Bone marrow (tissue), 2 donors: Measurements from ENCODE around the gene NAAA.
"Not testable (repeated sequence)": the region's sequence is repeated elsewhere in the genome, so short reads cannot be mapped to it uniquely, and the experiment has no call there.

ENCODE experiments used
- DNase-seq, 2 donors: peaks; one replicate each; lab custom pipeline; 2025; lab: John Stamatoyannopoulos, UW

The NAAA gene

DNA sequence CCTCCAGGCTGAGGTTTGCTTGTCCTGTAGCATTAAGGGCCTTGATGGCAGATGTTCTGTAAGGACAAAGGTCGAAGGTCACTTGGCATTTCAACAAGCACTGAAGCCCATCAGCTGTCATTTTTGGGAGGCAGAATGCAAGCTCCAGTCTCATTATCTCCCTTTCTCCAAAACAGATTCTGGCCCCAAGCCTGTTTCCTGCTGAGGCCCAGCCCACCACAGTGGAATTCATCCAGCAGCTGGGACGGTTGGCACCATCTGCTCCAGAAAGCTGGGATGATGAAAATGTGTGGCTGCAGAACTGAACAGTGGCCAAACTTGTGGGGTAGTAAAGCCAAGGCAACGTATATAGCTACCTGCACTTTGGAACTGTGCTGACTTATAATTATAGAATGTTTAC lies 20.9 kb downstream of the NAAA start:
- no peak for DNase-seq

GRCh38 chr4:75916091-75916661 lies 24.6 kb downstream of the NAAA start:
- DNase-seq = peak in 1 of 2 donors; percentile 40

DNA sequence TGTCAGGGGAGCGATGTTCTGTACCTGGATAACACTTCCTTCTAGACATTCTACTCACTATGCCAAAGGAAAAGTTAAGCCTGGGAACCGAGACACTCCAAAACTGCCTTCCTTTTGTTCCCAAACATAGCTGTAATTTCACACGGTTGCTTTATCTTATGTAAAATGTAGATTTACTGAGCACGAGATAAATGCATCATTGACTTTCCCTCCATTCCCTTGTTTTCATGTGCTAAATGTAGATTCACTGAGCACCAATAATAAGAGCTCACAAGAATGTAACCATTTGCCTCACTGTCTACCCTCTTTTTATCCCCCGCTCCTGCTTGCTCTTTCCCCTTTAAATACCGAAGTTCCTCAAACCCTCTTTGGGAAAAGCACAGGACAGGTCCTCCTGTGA lies 27.8 kb downstream of the NAAA start:
- no peak for DNase-seq

DNA sequence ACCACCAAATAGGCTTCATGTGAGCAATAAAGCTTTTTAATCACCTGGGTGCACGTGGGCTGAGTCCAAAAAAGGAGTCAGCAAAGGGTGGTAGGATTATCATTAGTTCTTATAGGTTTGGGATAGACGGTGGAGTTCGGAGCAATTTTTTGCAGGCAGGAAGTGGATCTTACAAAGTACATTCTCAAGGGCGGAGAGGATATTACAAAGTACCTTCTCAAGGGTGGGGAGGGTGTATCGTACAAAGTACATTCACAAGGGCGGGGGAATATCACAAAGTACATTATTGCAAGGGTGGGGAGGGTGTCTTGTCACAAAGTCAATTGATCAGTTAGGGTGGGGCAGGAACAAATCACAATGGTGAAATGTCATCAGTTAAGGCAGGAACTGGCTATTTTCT lies 30.0 kb downstream of the NAAA start:
- DNase-seq = not testable (repeated sequence)

DNA sequence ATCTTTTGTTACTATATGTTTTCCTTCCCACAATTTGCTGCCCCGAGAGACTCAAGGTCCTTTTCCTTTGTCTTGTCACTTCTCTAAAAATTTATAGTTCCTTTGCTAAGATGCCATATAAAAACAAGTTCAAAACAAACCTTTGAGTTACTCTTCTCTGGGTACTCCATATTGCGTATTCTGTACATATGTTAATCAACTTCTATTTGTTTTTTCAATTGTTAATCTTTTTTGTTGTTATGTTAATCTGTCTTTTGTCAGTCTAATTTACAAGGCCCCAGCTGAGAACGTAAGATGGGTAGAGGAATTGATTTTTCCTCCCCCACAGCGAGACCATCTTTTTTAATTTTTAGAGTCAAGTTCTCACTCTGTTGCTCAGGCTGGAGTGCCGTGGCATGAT lies 31.4 kb downstream of the NAAA start:
- DNase-seq = no peak

DNA sequence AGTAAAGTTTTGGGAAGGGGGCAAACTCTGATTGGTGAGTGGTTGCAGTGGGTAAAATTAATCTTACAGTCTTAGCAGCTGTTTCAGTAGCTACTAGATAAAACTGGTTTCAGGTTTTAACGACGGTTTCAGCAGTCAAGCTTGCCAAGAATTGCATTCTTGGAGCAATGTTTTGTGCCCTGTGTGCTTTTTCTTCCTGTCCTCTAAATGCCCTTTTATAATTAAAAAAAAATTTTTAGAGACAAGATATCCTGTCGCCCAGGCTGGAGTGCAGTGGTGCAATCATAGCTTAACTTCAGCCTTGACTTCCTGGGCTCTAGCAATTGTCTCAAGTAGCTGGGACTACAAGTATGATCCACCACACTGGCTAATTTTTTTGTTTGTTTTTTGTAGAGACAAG lies 32.3 kb downstream of the NAAA start:
- DNase-seq = no peak

DNA sequence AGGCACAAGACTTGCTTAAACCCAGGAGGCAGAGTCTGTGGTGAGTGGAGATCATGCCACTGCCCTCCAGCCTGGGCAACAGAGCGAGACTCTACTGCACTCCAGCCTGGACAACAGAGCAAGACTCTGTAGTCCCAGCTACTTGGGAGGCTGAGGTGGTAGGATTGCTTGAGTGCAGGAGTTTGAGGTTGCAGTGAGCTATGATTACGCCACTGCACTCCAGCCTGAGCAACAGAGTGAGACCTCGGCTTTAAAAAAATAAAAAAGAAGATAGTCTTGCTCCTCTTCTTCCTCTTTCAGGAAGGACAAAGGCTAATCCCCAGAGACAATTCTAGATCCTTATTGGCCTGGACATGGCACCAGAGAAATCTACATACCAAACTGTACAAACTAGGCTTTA lies 32.8 kb downstream of the NAAA start:
- no peak for DNase-seq

- DNase-seq = no peak
These were observed 36.7 kb downstream of the NAAA start for GRCh38 chr4:75904076-75904475.

GRCh38 chr4:75902352-75902751 lies 38.5 kb downstream of the NAAA start, which contains the start of gene PPEF2:
TSS of gene PPEF2 (minus strand) at chr4:75902452. CDS start at chr4:75896325, 6,127 bp downstream.
- no peak for DNase-seq

DNA sequence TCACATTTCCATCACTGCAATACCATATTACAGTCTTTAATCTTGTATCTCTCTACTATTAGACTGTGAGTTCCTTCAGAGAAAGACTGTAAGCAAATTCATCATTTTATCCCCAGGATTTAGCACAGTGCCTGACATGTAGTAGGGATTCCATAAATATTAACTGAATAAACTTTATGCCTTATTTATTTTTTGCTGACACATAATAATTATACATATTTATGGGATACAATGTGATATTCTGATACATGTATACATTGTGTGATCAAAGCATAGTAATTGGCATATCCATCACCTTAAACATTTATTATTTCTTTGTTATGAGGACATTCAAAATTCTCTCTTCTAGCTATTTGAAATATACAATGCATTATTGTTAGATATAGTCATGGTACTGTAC lies 42.3 kb downstream of the NAAA start:
- DNase-seq = no peak

DNA sequence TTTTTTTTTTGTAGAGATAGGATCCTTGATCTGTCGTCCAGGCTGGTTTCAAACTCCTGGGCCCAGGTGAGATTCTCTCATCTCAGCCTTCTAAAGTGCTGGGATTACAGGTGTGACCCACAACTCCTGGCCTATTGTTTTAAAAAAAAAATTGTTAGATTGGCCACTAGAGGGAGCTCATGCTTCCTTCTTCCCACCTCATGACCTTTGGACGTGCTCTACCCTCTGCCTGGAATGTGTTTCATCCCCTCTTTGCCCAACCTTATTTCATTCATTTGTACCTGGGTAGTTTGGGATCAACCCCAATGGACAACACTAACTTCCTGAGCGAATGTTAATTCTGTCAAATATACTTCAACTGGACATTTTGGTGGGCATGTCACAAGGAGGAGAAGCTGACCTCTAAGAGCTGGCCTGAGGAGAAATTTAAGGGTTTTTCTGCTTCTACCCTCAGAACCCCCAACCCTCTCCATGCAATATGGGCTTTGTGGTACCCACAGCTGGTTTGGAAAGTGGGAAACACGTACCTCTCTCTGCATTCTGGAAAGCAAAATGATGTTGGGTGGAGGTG lies 45.0 kb downstream of the NAAA start:
- DNase-seq = peak in 1 of 2 donors; percentile 6

DNA sequence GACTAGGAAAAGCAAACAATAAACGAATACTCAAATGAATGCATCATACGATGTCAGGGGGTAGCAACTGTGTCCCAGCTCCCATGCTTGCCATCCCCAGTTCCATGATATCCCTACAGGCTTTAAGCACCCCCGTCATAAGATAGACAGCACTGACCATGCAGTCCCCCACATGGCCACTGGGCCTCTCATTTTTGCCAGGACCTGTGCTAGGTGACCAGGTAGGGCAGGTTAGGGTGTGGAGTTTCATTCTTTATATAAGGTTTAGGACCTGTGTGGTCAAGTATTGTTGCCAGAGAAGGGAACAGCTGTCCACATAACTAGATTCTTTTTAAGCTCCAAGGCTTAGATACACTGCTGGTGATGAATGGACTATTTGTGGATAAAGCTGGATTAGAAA lies 48.3 kb downstream of the NAAA start:
- DNase-seq = no peak

DNA sequence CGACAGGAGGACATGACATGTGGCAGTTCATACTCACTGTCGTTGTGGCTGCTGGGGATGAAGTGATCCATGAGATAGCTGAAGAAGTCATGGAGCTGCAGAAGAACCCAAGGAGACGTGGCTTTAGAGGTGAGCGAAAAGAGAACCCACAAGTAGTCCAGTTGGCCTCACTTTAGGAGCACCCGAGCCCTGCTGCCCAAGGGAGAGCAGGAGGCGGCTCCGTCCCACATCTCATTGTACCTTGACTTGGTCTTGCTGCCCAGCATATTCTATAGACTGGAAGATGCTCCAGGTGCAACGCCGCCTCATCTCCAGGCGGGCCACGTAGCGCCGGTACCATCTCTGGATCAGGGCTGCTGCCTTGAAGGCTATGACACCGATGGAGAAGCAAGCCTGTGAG lies 49.2 kb downstream of the NAAA start:
- no peak for DNase-seq

- no peak for DNase-seq
These were observed 51.1 kb downstream of the NAAA start for GRCh38 chr4:75889537-75890199.

GRCh38 chr4:75886104-75886503 lies 54.7 kb downstream of the NAAA start:
- no peak for DNase-seq

GRCh38 chr4:75881476-75881875 lies 59.3 kb downstream of the NAAA start:
- no peak for DNase-seq

- no peak for DNase-seq
These were observed 60.5 kb downstream of the NAAA start for GRCh38 chr4:75880278-75880677.

DNA sequence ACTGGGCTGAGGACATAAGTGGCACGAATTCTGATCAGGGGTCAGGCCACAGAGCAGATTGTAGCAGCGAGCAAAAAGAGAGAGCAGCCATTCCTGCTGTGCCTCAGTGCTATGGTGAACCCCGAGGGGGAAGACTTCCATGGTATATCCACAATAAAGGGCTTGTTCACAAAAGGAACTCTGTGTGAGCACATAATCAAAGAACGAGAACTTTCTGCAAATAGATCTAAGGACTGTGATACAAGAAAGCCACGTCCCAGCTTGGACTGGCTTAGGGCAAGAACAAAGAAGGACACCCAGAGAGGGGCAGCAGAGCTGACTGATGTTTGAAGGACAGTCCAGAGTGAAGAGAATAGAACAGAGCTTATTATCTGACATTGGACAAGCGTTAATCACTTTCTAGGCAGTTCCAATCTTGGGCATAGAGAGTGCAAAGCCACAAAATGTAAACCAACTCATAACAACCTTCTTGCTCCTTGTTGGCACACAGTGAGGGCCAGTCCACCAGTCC lies 62.5 kb downstream of the NAAA start:
- no peak for DNase-seq

GRCh38 chr4:75876218-75876617 lies 64.6 kb downstream of the NAAA start:
- DNase-seq = no peak

DNA sequence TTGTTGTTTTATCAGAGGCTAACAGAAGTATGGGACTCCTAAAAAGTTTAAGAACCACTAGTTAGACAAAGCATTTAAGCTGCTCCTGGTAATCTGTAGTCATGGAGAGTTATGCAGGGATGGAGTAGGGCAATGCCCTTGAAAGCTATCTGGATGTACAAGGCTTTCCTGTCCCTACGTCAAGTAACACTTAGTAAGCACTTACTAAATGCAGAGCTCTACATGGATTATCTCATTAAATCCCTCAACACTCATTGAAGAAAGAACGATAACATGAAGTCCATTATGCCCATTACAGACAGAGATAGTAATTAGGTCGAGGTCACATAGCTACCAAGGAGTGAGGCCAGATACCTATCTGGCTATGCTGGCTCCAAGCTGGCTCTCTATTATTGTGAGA lies 71.7 kb downstream of the NAAA start:
- no peak for DNase-seq

- DNase-seq = no peak
These were observed 73.7 kb downstream of the NAAA start for GRCh38 chr4:75867130-75867529.
